NOMO-1 treated with DMSO at 0.1 percent for 48 hours (cell line): ENCODE data around the gene RGS7.
"Not testable (repeated sequence)": the region's sequence is repeated elsewhere in the genome, so short reads cannot be mapped to it uniquely, and the experiment has no call there.

Source experiments
- DNase-seq: peaks from one replicate; lab custom pipeline; 2025; ENCODE audit not compliant: unreplicated experiment; lab: John Stamatoyannopoulos, UW

Gene RGS7

GRCh38 chr1:241332037-241332409 lies 25.0 kb downstream of the RGS7 start:
- no peak for DNase-seq

- DNase-seq = no peak
Measured at GRCh38 chr1:241331328-241332036, 25.5 kb downstream of the RGS7 start.

DNA sequence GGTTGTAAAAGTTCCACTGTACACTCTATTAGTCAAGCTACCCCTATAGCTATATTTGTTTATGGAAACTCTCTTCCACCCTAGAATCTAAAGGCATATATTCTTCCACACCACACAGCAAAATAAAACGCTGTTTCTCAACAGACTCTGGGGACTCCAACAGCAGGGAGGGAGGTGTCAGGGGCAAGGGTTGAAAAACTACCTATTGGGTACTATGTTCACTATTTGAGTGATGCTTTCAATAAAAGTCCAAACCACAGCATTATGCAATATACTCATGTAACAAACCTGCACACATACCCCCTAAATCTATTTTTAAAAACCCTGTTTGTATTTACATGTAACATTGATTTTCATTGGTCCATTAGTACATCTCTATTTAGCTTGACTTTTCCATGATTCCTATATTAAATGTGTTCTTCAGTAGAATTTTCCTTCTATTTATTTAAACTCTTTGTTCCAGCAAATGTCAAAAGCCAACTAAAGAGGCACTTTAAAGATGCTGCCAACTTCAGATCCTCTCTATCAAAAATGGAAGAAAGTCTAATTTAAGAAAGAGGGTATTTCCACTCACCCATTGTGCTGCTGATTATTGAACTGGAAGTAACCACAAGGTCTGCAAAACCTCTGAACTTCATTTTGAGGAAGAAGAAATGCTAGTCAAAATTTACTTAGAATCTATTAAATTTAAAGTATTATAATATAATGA lies 26.2 kb downstream of the RGS7 start:
- DNase-seq = no peak

GRCh38 chr1:241325456-241325855 lies 31.5 kb downstream of the RGS7 start:
- no peak for DNase-seq

GRCh38 chr1:241323514-241324195 lies 33.4 kb downstream of the RGS7 start:
- no peak for DNase-seq

- DNase-seq = no peak
Measured at GRCh38 chr1:241317676-241318075, 39.3 kb downstream of the RGS7 start.

- no peak for DNase-seq
Measured at GRCh38 chr1:241316372-241316771, 40.6 kb downstream of the RGS7 start.

DNA sequence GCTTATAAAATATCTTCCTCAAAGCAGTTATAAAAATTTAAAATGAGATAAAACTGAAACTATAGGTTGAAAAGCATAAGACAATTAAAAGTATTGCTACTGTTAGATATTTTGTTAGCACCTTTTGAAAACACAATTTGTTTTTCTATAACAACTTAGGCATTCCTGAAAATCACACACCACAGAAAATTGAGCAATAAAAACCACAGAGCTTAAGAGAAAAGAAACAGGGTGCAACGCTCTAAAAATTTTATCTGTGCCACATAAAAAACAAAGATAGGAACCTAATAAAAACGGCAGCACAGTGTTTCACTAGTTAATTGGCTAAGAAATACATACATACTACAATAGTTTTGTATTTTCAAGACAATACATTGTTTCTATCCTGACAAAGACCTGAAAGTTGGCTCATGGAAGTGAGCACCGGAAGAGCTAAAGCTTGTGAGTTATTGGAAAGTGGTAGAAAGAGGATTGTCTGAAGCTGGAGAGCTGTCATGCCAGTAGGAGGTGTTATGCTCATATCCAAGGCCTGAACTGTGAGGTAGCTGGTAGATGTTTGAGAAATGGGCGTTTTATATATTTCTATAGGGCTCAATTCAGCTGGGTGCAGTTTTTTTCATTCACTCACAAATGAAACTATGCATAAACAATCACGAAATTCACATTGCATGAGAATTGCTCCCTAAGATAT lies 45.8 kb downstream of the RGS7 start:
- DNase-seq = no peak

GRCh38 chr1:241310451-241310850 lies 46.6 kb downstream of the RGS7 start:
- DNase-seq = peak; percentile 3

DNA sequence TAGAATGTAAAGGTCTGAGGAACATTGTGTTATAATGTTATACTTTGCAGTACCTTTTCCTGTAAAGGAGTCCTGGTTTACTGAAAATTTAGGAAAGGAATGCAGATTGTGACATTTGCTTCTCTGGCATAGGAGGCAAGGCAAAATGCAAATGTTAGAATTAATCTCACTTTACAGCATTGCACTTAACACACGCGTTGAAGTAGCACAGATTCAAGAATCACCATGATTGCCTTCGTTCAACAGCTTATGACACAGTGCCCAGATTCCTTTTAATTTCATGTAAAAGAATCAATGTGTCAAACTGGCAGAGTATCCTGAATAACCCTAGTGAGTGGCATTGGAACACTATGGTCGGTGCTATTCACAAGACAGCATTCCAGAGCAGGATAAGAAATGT lies 47.4 kb downstream of the RGS7 start:
- DNase-seq = no peak

DNA sequence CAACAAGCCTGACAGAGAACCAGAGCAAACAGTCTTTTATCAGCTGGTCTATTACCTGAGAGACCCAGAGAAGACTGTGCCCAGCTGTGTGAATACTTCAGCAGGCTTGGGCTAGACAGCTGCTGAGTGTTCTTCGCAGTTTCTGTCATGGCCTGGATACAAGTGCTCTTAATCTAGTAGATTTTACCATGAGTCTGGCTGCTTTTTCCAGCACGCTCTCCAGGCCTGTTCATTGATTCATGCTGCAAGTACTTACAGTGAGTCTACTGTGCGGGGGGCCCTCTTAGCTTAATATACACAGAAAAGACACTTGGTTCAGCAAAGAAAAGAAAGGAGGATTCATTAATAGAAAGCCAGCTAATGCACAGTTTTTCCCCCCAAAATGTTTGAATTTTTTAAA lies 48.5 kb downstream of the RGS7 start:
- DNase-seq = no peak

- DNase-seq = no peak
Measured at GRCh38 chr1:241308011-241308410, 49.0 kb downstream of the RGS7 start.

DNA sequence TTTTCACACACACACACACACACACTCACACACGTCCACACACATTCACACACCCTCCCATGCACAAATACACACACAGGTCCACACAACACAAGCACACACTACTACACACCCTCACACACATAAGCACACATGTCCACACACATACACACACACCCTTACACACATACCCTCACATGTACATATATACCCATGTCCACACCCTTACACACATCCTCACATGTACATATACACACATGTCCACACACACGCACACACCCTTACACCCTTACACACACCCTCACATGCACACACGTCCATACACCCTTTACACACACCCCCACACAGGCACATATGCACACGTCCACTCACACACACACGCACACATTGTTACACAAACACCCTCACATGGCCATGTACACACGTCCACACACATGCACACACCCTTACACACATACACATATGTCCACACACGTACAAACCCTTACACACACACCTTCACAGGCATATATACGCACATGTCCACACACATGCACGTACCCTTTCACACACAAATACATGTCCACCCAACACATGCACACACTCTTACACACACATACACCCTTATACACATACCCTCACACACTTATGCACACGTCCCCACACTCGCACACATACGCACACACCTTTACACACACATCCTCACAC lies 50.7 kb downstream of the RGS7 start:
- no peak for DNase-seq

GRCh38 chr1:241302024-241302423 lies 55.0 kb downstream of the RGS7 start:
- DNase-seq = not testable (repeated sequence)

DNA sequence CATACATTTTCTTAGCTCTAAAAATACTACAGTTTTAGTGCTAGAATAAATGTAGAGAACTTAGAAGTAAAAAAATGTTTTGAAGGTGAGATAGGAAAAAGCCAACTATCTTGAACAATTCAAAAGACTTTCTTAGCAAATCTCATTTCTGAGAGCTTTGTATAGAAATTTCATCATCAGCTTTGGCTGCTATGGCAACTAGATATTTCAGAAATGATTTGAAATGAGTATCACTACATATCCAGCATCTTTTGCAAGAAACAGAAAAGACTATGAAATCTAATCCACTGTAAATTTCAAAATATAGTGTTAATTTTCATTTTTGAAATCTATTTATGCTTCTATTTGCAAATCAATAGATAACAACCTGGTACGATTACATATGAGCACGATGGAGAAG lies 57.7 kb downstream of the RGS7 start:
- no peak for DNase-seq

GRCh38 chr1:241292973-241293372 lies 64.0 kb downstream of the RGS7 start:
- DNase-seq = no peak

DNA sequence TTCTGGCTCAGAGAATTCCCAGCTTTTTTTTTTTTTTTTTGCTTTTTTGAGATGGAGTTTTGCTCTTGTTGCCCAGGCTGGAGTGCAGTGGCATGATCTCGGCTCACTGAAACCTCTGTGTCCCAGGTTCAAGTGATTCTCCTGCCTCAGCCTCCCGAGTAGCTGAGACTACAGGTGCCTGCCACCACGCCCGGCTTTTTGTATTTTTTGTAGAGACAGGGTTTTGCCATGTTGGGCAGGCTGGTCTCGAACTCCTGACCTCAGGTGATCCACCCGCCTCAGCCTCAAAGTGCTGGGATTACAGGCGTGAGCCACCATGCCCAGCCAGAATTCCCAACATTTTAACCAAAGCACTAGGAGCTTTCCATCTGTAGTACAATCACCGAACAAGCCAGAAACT lies 65.5 kb downstream of the RGS7 start:
- not testable (repeated sequence) for DNase-seq

GRCh38 chr1:241286486-241286885 lies 70.5 kb downstream of the RGS7 start:
- DNase-seq = no peak

DNA sequence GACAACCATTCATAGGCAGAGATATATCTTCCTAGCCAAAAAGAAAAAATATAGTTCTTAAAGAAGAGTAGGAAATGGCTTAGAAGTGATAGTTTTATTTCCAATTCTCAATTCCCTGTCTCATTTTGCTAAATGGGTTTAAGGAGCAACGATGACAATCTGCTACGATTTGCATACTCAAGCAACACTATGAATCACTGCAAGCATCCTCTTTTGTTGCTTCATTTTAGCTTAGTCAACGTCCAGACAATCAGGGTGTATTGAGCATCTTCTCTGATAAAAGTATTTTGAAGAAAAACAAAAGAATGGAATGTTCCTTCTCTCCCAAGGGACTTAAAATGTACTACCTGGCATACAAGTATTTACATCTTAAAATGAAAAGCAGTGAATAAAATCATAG lies 80.6 kb downstream of the RGS7 start:
- DNase-seq = no peak

GRCh38 chr1:241275981-241276380 lies 81.0 kb downstream of the RGS7 start:
- no peak for DNase-seq

DNA sequence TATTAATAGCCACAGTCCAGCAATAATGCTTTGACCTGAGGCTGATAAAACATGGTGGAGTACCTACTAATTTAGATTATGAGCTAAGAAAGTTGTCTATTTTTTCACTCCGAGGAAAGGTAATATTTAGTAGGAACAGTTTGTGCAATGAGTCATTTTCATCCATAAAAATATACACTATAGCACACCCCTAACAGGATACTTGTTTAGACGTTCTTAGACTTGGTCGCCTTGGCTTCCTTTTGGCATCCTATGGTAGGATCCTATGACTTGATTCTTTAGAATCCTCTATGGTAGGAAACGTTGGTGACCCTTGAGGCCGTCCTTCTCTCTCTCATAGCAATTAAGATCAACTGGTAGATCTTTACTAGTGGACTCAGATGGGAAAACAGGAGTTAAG lies 81.8 kb downstream of the RGS7 start:
- DNase-seq = no peak
